ENCODE results near the gene CUX1. TPM values are rescaled to one million over a fixed set of nuclear protein-coding genes. Genes with fewer than 3 reads are reported as not detected.

Gene CUX1
- total RNA-seq, 2 donors from 2014 or later: 42.0 to 47.5 TPM

DNA sequence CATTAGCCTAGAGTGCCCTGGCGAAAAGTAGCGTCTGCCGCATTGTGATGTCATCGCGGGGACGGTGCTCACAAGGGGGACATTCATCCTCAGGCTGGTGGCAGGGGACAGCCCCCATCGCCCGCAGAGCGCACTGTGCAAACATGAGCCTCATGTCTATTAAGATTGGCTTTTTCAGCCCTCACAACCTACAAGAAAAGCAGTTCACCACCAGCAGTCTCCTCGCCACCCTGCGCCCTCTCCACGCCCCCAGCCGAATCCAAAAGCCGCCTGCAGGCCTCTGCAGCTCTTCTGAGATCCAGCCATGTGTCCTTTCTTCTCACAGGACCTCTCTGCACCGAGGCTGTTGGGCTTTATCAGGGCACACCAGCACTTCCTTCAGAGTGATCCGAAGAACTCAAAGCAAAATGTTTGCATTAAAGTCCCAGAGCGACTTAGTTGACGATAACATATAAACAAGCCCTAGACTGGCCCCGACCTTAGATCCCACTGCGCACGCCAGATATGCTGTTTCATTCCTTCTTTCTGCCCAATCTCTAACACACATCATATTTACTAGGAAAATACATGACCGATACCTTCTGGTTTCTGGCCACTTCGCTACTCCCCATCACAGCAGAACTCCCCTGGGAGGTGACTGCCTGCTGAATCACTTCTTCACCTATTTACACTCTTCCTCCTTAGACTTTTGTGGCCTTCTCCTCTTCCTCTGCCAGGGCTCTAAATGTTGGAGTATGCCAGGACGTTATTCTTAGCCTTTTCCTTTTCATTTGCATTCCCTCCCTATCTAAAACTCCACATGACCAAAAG is 263.2 kb downstream of the CUX1 start:
- Histone ChIP-seq H3K4me1 (no peaks in the 10 kb centered on the region), H3K4me3 (no peak overlapping the region), H3K36me3 (replicated peaks in 1 of 2; ENCODE audit: insufficient read depth in 1 of 2, low read depth in 2 of 2) (no peaks in the 10 kb centered on the region), H3K9me3 (no peaks in the 10 kb centered on the region), H3K27ac (no peak overlapping the region), H3K27me3 (no peaks in the 10 kb centered on the region)
- no peak for TF ChIP-seq POLR2A (IDR thresholded peaks at IDR 0.05)
- TF ChIP-seq, protein P1, sequence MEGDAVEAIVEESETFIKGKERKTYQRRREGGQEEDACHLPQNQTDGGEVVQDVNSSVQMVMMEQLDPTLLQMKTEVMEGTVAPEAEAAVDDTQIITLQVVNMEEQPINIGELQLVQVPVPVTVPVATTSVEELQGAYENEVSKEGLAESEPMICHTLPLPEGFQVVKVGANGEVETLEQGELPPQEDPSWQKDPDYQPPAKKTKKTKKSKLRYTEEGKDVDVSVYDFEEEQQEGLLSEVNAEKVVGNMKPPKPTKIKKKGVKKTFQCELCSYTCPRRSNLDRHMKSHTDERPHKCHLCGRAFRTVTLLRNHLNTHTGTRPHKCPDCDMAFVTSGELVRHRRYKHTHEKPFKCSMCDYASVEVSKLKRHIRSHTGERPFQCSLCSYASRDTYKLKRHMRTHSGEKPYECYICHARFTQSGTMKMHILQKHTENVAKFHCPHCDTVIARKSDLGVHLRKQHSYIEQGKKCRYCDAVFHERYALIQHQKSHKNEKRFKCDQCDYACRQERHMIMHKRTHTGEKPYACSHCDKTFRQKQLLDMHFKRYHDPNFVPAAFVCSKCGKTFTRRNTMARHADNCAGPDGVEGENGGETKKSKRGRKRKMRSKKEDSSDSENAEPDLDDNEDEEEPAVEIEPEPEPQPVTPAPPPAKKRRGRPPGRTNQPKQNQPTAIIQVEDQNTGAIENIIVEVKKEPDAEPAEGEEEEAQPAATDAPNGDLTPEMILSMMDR (IDR thresholded peaks at IDR 0.05): no peak
- ATAC-seq: no peak
- intact Hi-C loops (cut with DNase I): no loop called here
- DNase-seq: no peak
- WGBS, 2 donors: 87 to 92% methylated on average over 24 of the region's 24 CpGs

DNA sequence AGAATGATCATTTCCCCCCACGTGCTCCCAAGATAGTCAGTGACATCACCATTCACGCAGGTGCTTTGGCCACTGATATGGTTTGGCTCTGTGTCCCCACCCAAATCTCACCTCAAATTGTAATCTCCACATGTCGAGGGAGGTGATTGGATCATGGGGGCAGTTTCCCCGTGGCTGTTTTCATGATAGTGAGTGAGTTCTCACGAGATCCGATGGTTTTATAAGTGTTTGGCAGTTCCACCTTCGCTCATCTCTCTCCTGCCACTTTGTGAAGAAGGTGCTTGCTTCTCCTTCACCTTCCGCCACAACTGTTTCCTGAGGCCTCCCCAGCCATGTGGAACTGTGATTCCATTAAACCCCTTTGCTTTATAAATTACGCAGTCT is 263.8 kb downstream of the CUX1 start:
- DNase-seq (no peak), ATAC-seq (no peak)
- no peak overlapping the region for H3K4me3 ChIP-seq
- intact Hi-C loops (cut with DNase I): no loop called here
- H3K27me3 ChIP-seq: no peaks in the 10 kb centered on the region
- WGBS, 2 donors: 86 to 89% methylated on average over 9 of the region's 9 CpGs
- no peaks in the 10 kb centered on the region for H3K9me3 ChIP-seq
- TF ChIP-seq, protein P1 (IDR thresholded peaks at IDR 0.05): no peak
- no peak for TF ChIP-seq POLR2A (IDR thresholded peaks at IDR 0.05)
- H3K36me3 ChIP-seq (replicated peaks in 1 of 2; ENCODE audit: insufficient read depth in 1 of 2, low read depth in 2 of 2): no peaks in the 10 kb centered on the region
- H3K27ac ChIP-seq: no peak overlapping the region
- H3K4me1 ChIP-seq: no peaks in the 10 kb centered on the region

DNA sequence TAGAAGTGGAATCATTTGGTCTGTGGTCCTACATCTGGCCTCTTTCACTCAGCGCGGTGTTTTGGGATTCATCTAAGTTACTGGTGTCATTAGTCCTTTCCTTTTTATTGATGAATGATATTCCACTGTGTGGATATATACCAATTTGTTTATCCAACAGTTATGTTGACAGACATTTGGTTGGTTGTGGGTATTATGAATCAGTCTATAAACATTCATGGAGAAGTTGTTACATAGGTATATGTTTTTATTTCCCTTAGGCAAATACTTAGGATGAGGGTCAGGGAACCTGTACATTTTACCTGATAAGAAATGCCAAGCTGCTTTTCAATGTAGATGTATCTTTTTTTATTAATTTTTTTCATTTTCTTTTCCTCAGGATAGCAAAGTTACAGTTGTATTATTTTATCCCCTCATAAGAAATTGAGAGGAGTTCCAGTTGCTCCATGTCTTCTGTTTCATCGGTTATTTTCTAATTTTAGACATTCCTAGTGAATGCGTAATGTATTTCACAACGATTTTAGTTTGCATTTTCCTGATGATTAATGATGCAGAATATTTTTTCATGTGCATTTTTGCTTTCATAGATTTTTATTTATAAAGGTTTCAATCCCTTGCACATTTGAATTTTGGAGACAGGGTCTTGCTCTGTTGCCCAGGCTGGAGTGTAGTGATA is 265.4 kb downstream of the CUX1 start:
- ATAC-seq: no peak

DNA sequence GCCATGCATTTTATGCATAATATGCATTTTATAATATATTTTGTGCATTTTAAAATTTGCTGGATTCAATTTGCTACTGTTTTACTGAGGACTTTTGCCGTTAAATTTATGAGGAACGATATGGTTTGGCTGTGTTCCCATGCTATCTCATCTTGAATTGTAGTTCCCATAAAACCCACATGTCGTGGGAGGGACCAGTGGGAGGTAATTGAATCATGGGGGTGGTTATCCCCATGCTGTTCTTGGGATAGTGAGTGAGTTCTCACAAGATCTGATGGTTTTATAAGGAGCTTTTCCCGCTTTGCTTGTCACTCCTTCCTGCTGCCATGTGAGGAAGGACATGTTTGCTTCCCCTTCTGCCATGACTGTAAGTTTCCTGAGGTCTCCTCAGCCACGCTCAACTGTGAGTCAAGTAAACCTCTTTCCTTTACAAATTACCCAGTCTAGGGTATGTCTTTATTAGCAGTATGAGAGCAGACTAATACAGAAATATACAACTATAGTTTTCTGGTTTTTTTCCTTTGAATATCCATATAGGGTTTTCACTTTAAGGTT is 267.9 kb downstream of the CUX1 start:
- DNase-seq: no peak
- Histone ChIP-seq H3K27ac (no peak overlapping the region), H3K4me1 (no peaks in the 10 kb centered on the region), H3K9me3 (no peaks in the 10 kb centered on the region), H3K27me3 (no peaks in the 10 kb centered on the region), H3K4me3 (no peak overlapping the region), H3K36me3 (replicated peaks in 1 of 2; ENCODE audit: insufficient read depth in 1 of 2, low read depth in 2 of 2) (no peaks in the 10 kb centered on the region)
- TF ChIP-seq, protein P1 (IDR thresholded peaks at IDR 0.05): no peak
- TF ChIP-seq POLR2A (IDR thresholded peaks at IDR 0.05): no peak
- ATAC-seq: no peak
- WGBS, 2 donors: 87 to 95% methylated on average over 5 of the region's 5 CpGs
- intact Hi-C loops (cut with DNase I): no loop called here

More for the DNA sequence above, 265.4 kb downstream of the CUX1 start:
- no peak overlapping the region for H3K4me3 ChIP-seq
- no peaks in the 10 kb centered on the region for H3K4me1 ChIP-seq
- no peaks in the 10 kb centered on the region for H3K36me3 ChIP-seq (replicated peaks in 1 of 2; ENCODE audit: insufficient read depth in 1 of 2, low read depth in 2 of 2)
- no peaks in the 10 kb centered on the region for H3K27me3 ChIP-seq
- DNase-seq: no peak
- intact Hi-C loops (cut with DNase I): no loop called here
- 86 to 95% methylated on average over 5 of the region's 5 CpGs for WGBS, 2 donors
- H3K9me3 ChIP-seq: no peaks in the 10 kb centered on the region
- TF ChIP-seq, protein P1 (IDR thresholded peaks at IDR 0.05): no peak
- TF ChIP-seq POLR2A (IDR thresholded peaks at IDR 0.05): no peak
- H3K27ac ChIP-seq: no peak overlapping the region

All from body of pancreas (tissue), 4 donors.